Spleen (tissue), 7 donors: ENCODE measurements around the gene ZNF319.
"Not testable (repeated sequence)": the region's sequence is repeated elsewhere in the genome, so short reads cannot be mapped to it uniquely, and the experiment has no call there.

ENCODE experiments used
- POLR2A ChIP-seq, 3 donors: fragments of 450-650 bp; IDR thresholded peaks; one replicate each; pipeline ENCODE4 v1.5.1; 2017; ENCODE audit warnings: antibody characterized with exemption in 3 of 3, mild to moderate bottlenecking in 1 of 3
- POLR2AphosphoS5 ChIP-seq, 3 donors: sonication (generic); formaldehyde crosslinking; IDR thresholded peaks; one replicate each; pipeline ENCODE4 v1.5.1; 2017; ENCODE audit warnings: antibody characterized with exemption in 3 of 3
- TF ChIP-seq, protein P1 (sequence below), 11 experiments: fragments of 200-600 bp in 7 of 11; fragments of 450-650 bp in 4 of 11; sonication (generic) in 4 of 11; IDR thresholded peaks in 8 of 11; conservative IDR thresholded peaks in 3 of 11; 1 replicate in 7 of 11; 2 replicates in 4 of 11; pipeline versions ENCODE4 v1.4.0 to v1.8.0; 2016 to 2021; ENCODE audit warnings: antibody characterized with exemption in 11 of 11, inconsistent platforms in 4 of 11, mild to moderate bottlenecking in 1 of 11
- donor health status: DM: no; HTN: no; CAD: no; lungs with moderate emphysema.
- donor health status: DM: no; HTN: no; CAD: no.
- donor health status: DM: no; HTN: no; CAD: no.

GRCh38 chr16:58004736-58005135 lies 4.3 kb upstream of the ZNF319 start:
- TF ChIP-seq, protein P1, sequence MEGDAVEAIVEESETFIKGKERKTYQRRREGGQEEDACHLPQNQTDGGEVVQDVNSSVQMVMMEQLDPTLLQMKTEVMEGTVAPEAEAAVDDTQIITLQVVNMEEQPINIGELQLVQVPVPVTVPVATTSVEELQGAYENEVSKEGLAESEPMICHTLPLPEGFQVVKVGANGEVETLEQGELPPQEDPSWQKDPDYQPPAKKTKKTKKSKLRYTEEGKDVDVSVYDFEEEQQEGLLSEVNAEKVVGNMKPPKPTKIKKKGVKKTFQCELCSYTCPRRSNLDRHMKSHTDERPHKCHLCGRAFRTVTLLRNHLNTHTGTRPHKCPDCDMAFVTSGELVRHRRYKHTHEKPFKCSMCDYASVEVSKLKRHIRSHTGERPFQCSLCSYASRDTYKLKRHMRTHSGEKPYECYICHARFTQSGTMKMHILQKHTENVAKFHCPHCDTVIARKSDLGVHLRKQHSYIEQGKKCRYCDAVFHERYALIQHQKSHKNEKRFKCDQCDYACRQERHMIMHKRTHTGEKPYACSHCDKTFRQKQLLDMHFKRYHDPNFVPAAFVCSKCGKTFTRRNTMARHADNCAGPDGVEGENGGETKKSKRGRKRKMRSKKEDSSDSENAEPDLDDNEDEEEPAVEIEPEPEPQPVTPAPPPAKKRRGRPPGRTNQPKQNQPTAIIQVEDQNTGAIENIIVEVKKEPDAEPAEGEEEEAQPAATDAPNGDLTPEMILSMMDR (IDR thresholded peaks at IDR 0.05 in 8 of 11, conservative IDR thresholded peaks at IDR 0.05 in 3 of 11) = not testable (repeated sequence)
- not testable (repeated sequence) for TF ChIP-seq POLR2A, POLR2AphosphoS5 (IDR thresholded peaks at IDR 0.05)
